Keratinocyte (primary cell): ENCODE results near the gene SLC12A6.

Source experiments
- CTCF ChIP-seq, 3 experiments: IDR thresholded peaks in 1 of 3; conservative IDR thresholded peaks in 1 of 3; optimal IDR thresholded peaks in 1 of 3; 2 replicates in 2 of 3; 3 replicates in 1 of 3; pipeline versions ENCODE3 to v1.5.1; 2011; ENCODE audit warnings: low read length in 3 of 3, mild to moderate bottlenecking in 3 of 3, moderate library complexity in 2 of 3, control low read depth in 1 of 3, inconsistent platforms in 1 of 3; ENCODE audit not compliant: insufficient read depth in 2 of 3; ENCODE audit errors: extremely low read depth in 1 of 3
- EZH2 ChIP-seq: IDR thresholded peaks from one replicate; pipeline ENCODE4 v1.6.1; 2012; ENCODE audit warnings: inconsistent platforms, mild to moderate bottlenecking, low read length, moderate library complexity

GRCh38 chr15:34348735-34349300 lies 11.2 kb upstream of the SLC12A6 start:
- TF ChIP-seq CTCF (optimal IDR thresholded peaks at IDR 0.05 in 1 of 3, IDR thresholded peaks at IDR 0.05 in 1 of 3, conservative IDR thresholded peaks at IDR 0.05 in 1 of 3; ENCODE audit: extremely low read depth in 1 of 3, insufficient read depth in 2 of 3, low read length in 3 of 3): no peak
- TF ChIP-seq EZH2: no peak
